NCI-H510A treated with DMSO at 0.1 percent for 48 hours (cell line): ENCODE data around the gene POU6F2.

Source experiments
- DNase-seq: peaks from one replicate; lab custom pipeline; 2025; lab: John Stamatoyannopoulos, UW

POU6F2 gene

GRCh38 chr7:39404907-39405306 lies 427.2 kb downstream of the POU6F2 start:
- DNase-seq: no peak

GRCh38 chr7:39405581-39405980 lies 427.9 kb downstream of the POU6F2 start:
- no peak for DNase-seq

GRCh38 chr7:39406467-39406866 lies 428.8 kb downstream of the POU6F2 start:
- no peak for DNase-seq

GRCh38 chr7:39407137-39407536 lies 429.4 kb downstream of the POU6F2 start:
- DNase-seq: no peak

GRCh38 chr7:39407723-39408122 lies 430.0 kb downstream of the POU6F2 start:
- DNase-seq: no peak

GRCh38 chr7:39408906-39409305 lies 431.2 kb downstream of the POU6F2 start:
- DNase-seq: no peak

- no peak for DNase-seq
These were observed 432.9 kb downstream of the POU6F2 start for GRCh38 chr7:39410582-39410981.

- DNase-seq: no peak
These were observed 436.0 kb downstream of the POU6F2 start for GRCh38 chr7:39413636-39414223.

- no peak for DNase-seq
These were observed 436.7 kb downstream of the POU6F2 start for GRCh38 chr7:39414224-39415035.

GRCh38 chr7:39415091-39415787 lies 437.5 kb downstream of the POU6F2 start:
- no peak for DNase-seq

GRCh38 chr7:39416866-39417265 lies 439.2 kb downstream of the POU6F2 start:
- DNase-seq: no peak

- no peak for DNase-seq
These were observed 439.9 kb downstream of the POU6F2 start for GRCh38 chr7:39417642-39418041.

- DNase-seq: no peak
These were observed 443.5 kb downstream of the POU6F2 start for GRCh38 chr7:39421251-39421650.

GRCh38 chr7:39421661-39422060 lies 444.0 kb downstream of the POU6F2 start:
- no peak for DNase-seq

GRCh38 chr7:39428221-39428620 lies 450.5 kb downstream of the POU6F2 start:
- no peak for DNase-seq

GRCh38 chr7:39429421-39429820 lies 451.7 kb downstream of the POU6F2 start:
- DNase-seq: no peak

- DNase-seq: no peak
These were observed 452.7 kb downstream of the POU6F2 start for GRCh38 chr7:39430441-39430840.

- no peak for DNase-seq
These were observed 453.4 kb downstream of the POU6F2 start for GRCh38 chr7:39430909-39431641.

- no peak for DNase-seq
These were observed 454.7 kb downstream of the POU6F2 start for GRCh38 chr7:39432368-39432767.

- no peak for DNase-seq
These were observed 455.2 kb downstream of the POU6F2 start for GRCh38 chr7:39432807-39433416.

- DNase-seq: no peak
These were observed 455.8 kb downstream of the POU6F2 start for GRCh38 chr7:39433550-39433949.

GRCh38 chr7:39434012-39434411 lies 456.3 kb downstream of the POU6F2 start:
- DNase-seq: no peak
